OCI-LY3 (cell line): ENCODE measurements around the gene PDF.
"Not testable (repeated sequence)": the region's sequence is repeated elsewhere in the genome, so short reads cannot be mapped to it uniquely, and the experiment has no call there.

Source experiments
- H2AFZ ChIP-seq: fragments of 200-600, 300-600 bp; shearing (Covaris generic); 2 replicates; pipeline ENCODE4 v1.6.0; 2014; ENCODE audit warnings: antibody characterized with exemption, low read depth, low read length
- H3K27ac ChIP-seq: fragments of 200-600, 300-600 bp; sonication (generic); 2 replicates; pipeline ENCODE4 v1.5.1; 2014; ENCODE audit warnings: mild to moderate bottlenecking, low read length, moderate library complexity, mixed read lengths
- H3K27me3 ChIP-seq: fragments of 200-600, 300-600 bp; sonication (generic); 2 replicates; pipeline ENCODE4 v1.6.1; 2014; ENCODE audit warnings: low read depth, low read length, mixed read lengths
- H3K36me3 ChIP-seq: fragments of 200-600, 300-600 bp; sonication (generic); replicated peaks from 2 replicates; pipeline ENCODE3; 2014; ENCODE audit warnings: low read depth, low read length, mixed read lengths
- H3K4me1 ChIP-seq: fragments of 300-600, 200-600 bp; sonication (generic); 2 replicates; pipeline ENCODE4 v1.6.1; 2014; ENCODE audit warnings: low read length, mixed read lengths
- H3K4me2 ChIP-seq: fragments of 200-600, 300-600 bp; sonication (generic); 2 replicates; pipeline ENCODE4 v1.6.1; 2014; ENCODE audit warnings: low read length, mixed read lengths
- H3K4me3 ChIP-seq: fragments of 300-600, 200-600 bp; sonication (generic); 2 replicates; pipeline ENCODE4 v1.5.1; 2014; ENCODE audit warnings: antibody characterized with exemption, mild to moderate bottlenecking, low read length, moderate library complexity
- H3K79me2 ChIP-seq: fragments of 300-600, 200-600 bp; shearing (Covaris generic); 2 replicates; pipeline ENCODE4 v1.6.1; 2014; ENCODE audit warnings: mild to moderate bottlenecking, low read length, mixed read lengths
- H3K9ac ChIP-seq: fragments of 300-600, 200-600 bp; shearing (Covaris generic); 2 replicates; pipeline ENCODE4 v1.6.0; 2014; ENCODE audit warnings: mild to moderate bottlenecking, low read length, moderate library complexity
- H3K9me3 ChIP-seq: fragments of 200-600, 300-600 bp; shearing (Covaris generic); 2 replicates; pipeline ENCODE4 v1.6.1; 2014; ENCODE audit warnings: low read length, mixed read lengths; ENCODE audit not compliant: insufficient read depth
- H4K20me1 ChIP-seq: fragments of 200-600, 300-600 bp; sonication (generic); 2 replicates; pipeline ENCODE4 v1.6.1; 2016; ENCODE audit warnings: low read length, mixed read lengths; ENCODE audit not compliant: insufficient read depth
- EZH2phosphoT487 ChIP-seq: fragments of 200-600 bp; shearing (Covaris generic); IDR thresholded peaks from 2 replicates; pipeline ENCODE4 v1.6.1; 2018; ENCODE audit warnings: antibody characterized with exemption, mixed run types, low read depth
- TF ChIP-seq, protein P1 (sequence below): fragments of 200-600, 300-600 bp; sonication (generic); IDR thresholded peaks from 2 replicates; pipeline ENCODE4 v1.5.1; 2014; ENCODE audit warnings: antibody characterized with exemption, low read length, low read depth

PDF gene

GRCh38 chr16:69363281-69363717 is 32.9 kb upstream of the PDF start:
- peaks cover 55% of the 10 kb centered on the region for H3K36me3 ChIP-seq
- no peaks in the 10 kb centered on the region for H3K4me1 ChIP-seq
- TF ChIP-seq, protein P1, sequence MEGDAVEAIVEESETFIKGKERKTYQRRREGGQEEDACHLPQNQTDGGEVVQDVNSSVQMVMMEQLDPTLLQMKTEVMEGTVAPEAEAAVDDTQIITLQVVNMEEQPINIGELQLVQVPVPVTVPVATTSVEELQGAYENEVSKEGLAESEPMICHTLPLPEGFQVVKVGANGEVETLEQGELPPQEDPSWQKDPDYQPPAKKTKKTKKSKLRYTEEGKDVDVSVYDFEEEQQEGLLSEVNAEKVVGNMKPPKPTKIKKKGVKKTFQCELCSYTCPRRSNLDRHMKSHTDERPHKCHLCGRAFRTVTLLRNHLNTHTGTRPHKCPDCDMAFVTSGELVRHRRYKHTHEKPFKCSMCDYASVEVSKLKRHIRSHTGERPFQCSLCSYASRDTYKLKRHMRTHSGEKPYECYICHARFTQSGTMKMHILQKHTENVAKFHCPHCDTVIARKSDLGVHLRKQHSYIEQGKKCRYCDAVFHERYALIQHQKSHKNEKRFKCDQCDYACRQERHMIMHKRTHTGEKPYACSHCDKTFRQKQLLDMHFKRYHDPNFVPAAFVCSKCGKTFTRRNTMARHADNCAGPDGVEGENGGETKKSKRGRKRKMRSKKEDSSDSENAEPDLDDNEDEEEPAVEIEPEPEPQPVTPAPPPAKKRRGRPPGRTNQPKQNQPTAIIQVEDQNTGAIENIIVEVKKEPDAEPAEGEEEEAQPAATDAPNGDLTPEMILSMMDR: no peak
- TF ChIP-seq EZH2phosphoT487: no peak
- no peak overlapping the region for H3K9ac ChIP-seq
- no peak overlapping the region for H3K27ac ChIP-seq
- H3K4me3 ChIP-seq: no peak overlapping the region
- no peak overlapping the region for H3K4me2 ChIP-seq
- H3K79me2 ChIP-seq: no peaks in the 10 kb centered on the region
- H3K9me3 ChIP-seq: no peaks in the 10 kb centered on the region
- H3K27me3 ChIP-seq: no peaks in the 10 kb centered on the region
- H2AFZ ChIP-seq: no peak overlapping the region
- H4K20me1 ChIP-seq: no peaks in the 10 kb centered on the region

GRCh38 chr16:69360070-69360469 is 29.7 kb upstream of the PDF start:
- not testable (repeated sequence) for H3K4me1 ChIP-seq, H3K4me3 ChIP-seq, H3K9ac ChIP-seq, H3K79me2 ChIP-seq, H3K9me3 ChIP-seq, H3K27ac ChIP-seq, H3K4me2 ChIP-seq, H2AFZ ChIP-seq, H3K27me3 ChIP-seq, H4K20me1 ChIP-seq
- peaks cover 43% of the 10 kb centered on the region for H3K36me3 ChIP-seq

DNA sequence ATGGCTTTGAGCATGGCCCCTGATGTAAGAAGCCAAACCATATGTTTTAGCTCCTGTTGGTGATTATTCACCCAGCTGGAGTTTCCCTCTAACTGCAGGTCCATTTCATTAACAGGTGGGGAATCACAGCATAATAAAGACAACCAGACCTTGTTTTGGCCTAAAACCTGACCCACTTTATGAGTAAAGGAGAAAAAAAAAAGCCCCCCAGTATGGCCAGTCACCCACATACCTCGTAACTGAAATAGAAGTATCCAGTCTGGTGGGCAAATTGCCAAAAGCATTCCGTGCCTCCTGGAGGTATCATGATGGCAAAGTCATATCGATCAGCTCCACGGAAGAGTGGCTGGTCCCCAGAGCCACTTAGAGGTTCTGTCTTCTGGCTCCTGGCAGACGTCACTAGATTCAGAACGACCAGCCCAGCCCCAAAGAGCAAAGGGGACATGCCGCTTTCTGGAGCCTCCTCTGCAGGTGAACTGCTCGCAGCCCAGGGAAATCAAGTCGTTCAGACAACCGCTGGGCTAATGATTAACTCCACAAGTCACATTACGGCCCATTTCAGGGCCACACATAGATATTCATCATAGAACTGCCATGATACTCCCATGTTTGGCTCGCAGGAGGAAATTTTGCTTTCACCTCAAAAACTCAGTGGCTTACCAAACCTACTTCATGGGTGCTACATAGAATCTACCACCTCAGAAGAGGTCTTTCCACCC is 21.1 kb upstream of the PDF start, which contains the start of gene TMED6:
TSS of gene TMED6 (minus strand) at position 478 of the 719 bp plus-strand sequence. CDS start at position 445, 33 bp downstream.
- no peaks in the 10 kb centered on the region for H3K4me1 ChIP-seq
- H3K4me3 ChIP-seq: no peak within 1 kb of the TSS
- no peaks in the 10 kb centered on the region for H3K27me3 ChIP-seq
- TF ChIP-seq EZH2phosphoT487: no peak
- TF ChIP-seq, protein P1: no peak
- no peak within 1 kb of the TSS for H3K9ac ChIP-seq
- H3K36me3 ChIP-seq: peaks cover 18% of the 10 kb centered on the region
- no peaks in the 10 kb centered on the region for H3K79me2 ChIP-seq
- no peak within 1 kb of the TSS for H3K4me2 ChIP-seq
- no peak within 1 kb of the TSS for H3K27ac ChIP-seq
- H2AFZ ChIP-seq: no peak within 1 kb of the TSS
- no peaks in the 10 kb centered on the region for H4K20me1 ChIP-seq
- H3K9me3 ChIP-seq: no peaks in the 10 kb centered on the region

- Histone ChIP-seq H3K4me1 (peaks cover 6% of the 10 kb centered on the region), H3K27ac (no peak overlapping the region), H3K4me3 (no peak overlapping the region), H4K20me1 (no peaks in the 10 kb centered on the region), H3K36me3 (peaks cover 20% of the 10 kb centered on the region), H3K79me2 (no peaks in the 10 kb centered on the region), H3K4me2 (no peak overlapping the region), H3K27me3 (no peaks in the 10 kb centered on the region), H2AFZ (no peak overlapping the region), H3K9ac (no peak overlapping the region), H3K9me3 (no peaks in the 10 kb centered on the region)
- no peak for TF ChIP-seq EZH2phosphoT487
- TF ChIP-seq, protein P1: no peak
These were observed 20.2 kb upstream of the PDF start for GRCh38 chr16:69350536-69351133.
